Keratinocyte (primary cell): ENCODE results near the gene CDKAL1. TPM values are rescaled to one million over a fixed set of nuclear protein-coding genes. Genes with fewer than 3 reads are reported as not detected.

Experiments used
- DNase-seq: peaks from one replicate; pipeline ENCODE4 v3.0.0-alpha.2; 2011; ENCODE audit warnings: low read depth, missing footprints, low spot score
- FAIRE-seq: peaks from 2 replicates; lab custom pipeline; 2011; peaks lifted over from hg19 to GRCh38; lab: Jason Lieb, UNC
- H2AFZ ChIP-seq: 2 replicates; pipeline ENCODE4 v1.6.0; 2012; ENCODE audit warnings: low read length, control low read depth, inconsistent platforms; ENCODE audit not compliant: control insufficient read depth
- H3K27ac ChIP-seq: 2 replicates; pipeline ENCODE4 v1.5.1; 2011; ENCODE audit warnings: low read length; ENCODE audit not compliant: control insufficient read depth, insufficient read depth
- H3K27me3 ChIP-seq: 3 replicates; pipeline ENCODE4 v1.6.0; 2011; ENCODE audit warnings: low read length; ENCODE audit not compliant: control insufficient read depth, insufficient read depth; ENCODE audit errors: extremely low read depth
- H3K36me3 ChIP-seq, 2 experiments: 2 replicates in 1 of 2; 3 replicates in 1 of 2; pipeline ENCODE4 v1.5.1; 2011; ENCODE audit warnings: low read length in 2 of 2, mild to moderate bottlenecking in 1 of 2; ENCODE audit not compliant: control insufficient read depth in 2 of 2, insufficient read depth in 2 of 2; ENCODE audit errors: extremely low read depth in 1 of 2
- H3K4me1 ChIP-seq: 3 replicates; pipeline ENCODE4 v1.5.1; 2011; ENCODE audit warnings: low read length; ENCODE audit not compliant: control insufficient read depth, insufficient read depth; ENCODE audit errors: extremely low read depth
- H3K4me2 ChIP-seq: 3 replicates; pipeline ENCODE4 v1.6.0; 2011; ENCODE audit warnings: low read depth, low read length; ENCODE audit not compliant: control insufficient read depth, insufficient read depth; ENCODE audit errors: extremely low read depth
- H3K4me3 ChIP-seq, 3 experiments: fragments of 200-600 bp in 1 of 3; sonication (generic) in 1 of 3; 2 replicates in 2 of 3; 3 replicates in 1 of 3; pipeline ENCODE4 v1.5.1; 2011 to 2016; ENCODE audit warnings: low read length in 3 of 3, mild to moderate bottlenecking in 3 of 3, control low read depth in 2 of 3, inconsistent platforms in 1 of 3, low read depth in 1 of 3, mixed read lengths in 1 of 3, mixed run types in 1 of 3, moderate library complexity in 1 of 3; ENCODE audit not compliant: control insufficient read depth in 2 of 3, insufficient read depth in 2 of 3; ENCODE audit errors: extremely low read depth in 1 of 3
- H3K79me2 ChIP-seq: 2 replicates; pipeline ENCODE4 v1.6.0; 2012; ENCODE audit warnings: low read length; ENCODE audit not compliant: control insufficient read depth, insufficient read depth
- H3K9ac ChIP-seq: 3 replicates; pipeline ENCODE4 v1.6.0; 2011; ENCODE audit warnings: low read length; ENCODE audit not compliant: control insufficient read depth, insufficient read depth; ENCODE audit errors: extremely low read depth
- H3K9me1 ChIP-seq: 3 replicates; pipeline ENCODE4 v1.6.0; 2011; ENCODE audit warnings: low read length; ENCODE audit not compliant: control insufficient read depth, insufficient read depth; ENCODE audit errors: extremely low read depth
- H3K9me3 ChIP-seq: 2 replicates; pipeline ENCODE4 v1.5.1; 2012; ENCODE audit warnings: low read depth, low read length; ENCODE audit not compliant: control insufficient read depth
- H4K20me1 ChIP-seq: 3 replicates; pipeline ENCODE4 v1.6.0; 2011; ENCODE audit warnings: low read length; ENCODE audit not compliant: control insufficient read depth, insufficient read depth; ENCODE audit errors: extremely low read depth
- CTCF ChIP-seq, 3 experiments: IDR thresholded peaks in 1 of 3; conservative IDR thresholded peaks in 1 of 3; optimal IDR thresholded peaks in 1 of 3; 2 replicates in 2 of 3; 3 replicates in 1 of 3; pipeline versions ENCODE3 to v1.5.1; 2011; ENCODE audit warnings: low read length in 3 of 3, mild to moderate bottlenecking in 3 of 3, moderate library complexity in 2 of 3, control low read depth in 1 of 3, inconsistent platforms in 1 of 3; ENCODE audit not compliant: insufficient read depth in 2 of 3; ENCODE audit errors: extremely low read depth in 1 of 3
- EZH2 ChIP-seq: IDR thresholded peaks from one replicate; pipeline ENCODE4 v1.6.1; 2012; ENCODE audit warnings: inconsistent platforms, mild to moderate bottlenecking, low read length, moderate library complexity
- dilution Hi-C: fragments of 300-500 bp; cut with MboI; formaldehyde crosslinking; loops from one replicate; pipeline ENCODE4 v1.7.0; 2020; ENCODE audit warnings: low sequenced_read_pairs; ENCODE audit not compliant: extremely low pct_ligation_motif_present
- polyA plus RNA-seq, 5 experiments: library from polyadenylated mRNA; depleted of rRNA in 3 of 5; stranded (reverse) in 3 of 5; stranded (forward) in 1 of 5; unstranded in 1 of 5; fragments of >200 nt; gene quantifications; 1 replicate in 1 of 5; 2 replicates in 3 of 5; 3 replicates in 1 of 5; pipeline versions ENCODE4 v1.2.1 to v1.2.3, GENCODE V29; 2011 to 2012; ENCODE audit warnings: missing spikeins in 2 of 5, low read depth in 1 of 5, low replicate concordance in 1 of 5

CDKAL1 gene
- polyA plus RNA-seq, 1 donor (not counting 4 experiments of a cell fraction or from before 2014, with no cell fraction given), result 5.6 TPM

GRCh38 chr6:21263531-21264287, 729.5 kb downstream of the CDKAL1 start:
- Histone ChIP-seq H3K4me1 (peaks cover 26% of the 10 kb centered on the region), H3K9me3 (no peaks in the 10 kb centered on the region), H2AFZ (peak overlapping the region; percentile 10), H4K20me1 (no peaks in the 10 kb centered on the region), H3K79me2 (no peaks in the 10 kb centered on the region), H3K27me3 (no peaks in the 10 kb centered on the region), H3K36me3 (no peaks in the 10 kb centered on the region), H3K4me2 (peak overlapping the region; percentile 36), H3K4me3 (no peak overlapping the region), H3K9me1 (no peaks in the 10 kb centered on the region), H3K9ac (peak overlapping the region; percentile 40), H3K27ac (peak overlapping the region; percentile 80)
- FAIRE-seq (peak; percentile 90), DNase-seq (peak; percentile 89)
- dilution Hi-C loops, result no loop called here
- TF ChIP-seq EZH2 (no peak), CTCF (optimal IDR thresholded peaks at IDR 0.05 in 1 of 3, IDR thresholded peaks at IDR 0.05 in 1 of 3, conservative IDR thresholded peaks at IDR 0.05 in 1 of 3; ENCODE audit: extremely low read depth in 1 of 3, insufficient read depth in 2 of 3, low read length in 3 of 3) (no peak)

- Histone ChIP-seq H3K9me1 (no peaks in the 10 kb centered on the region), H3K4me1 (peaks cover 26% of the 10 kb centered on the region), H3K9ac (peak overlapping the region; percentile 40), H3K27ac (peak overlapping the region; percentile 80), H3K79me2 (no peaks in the 10 kb centered on the region), H4K20me1 (no peaks in the 10 kb centered on the region), H3K4me2 (peak overlapping the region; percentile 36), H2AFZ (no peak overlapping the region), H3K27me3 (no peaks in the 10 kb centered on the region), H3K4me3 (no peak overlapping the region), H3K9me3 (no peaks in the 10 kb centered on the region), H3K36me3 (no peaks in the 10 kb centered on the region)
- TF ChIP-seq CTCF (optimal IDR thresholded peaks at IDR 0.05 in 1 of 3, IDR thresholded peaks at IDR 0.05 in 1 of 3, conservative IDR thresholded peaks at IDR 0.05 in 1 of 3; ENCODE audit: extremely low read depth in 1 of 3, insufficient read depth in 2 of 3, low read length in 3 of 3) (no peak), EZH2 (no peak)
- no peak for FAIRE-seq
- dilution Hi-C loops, result no loop called here
- no peak for DNase-seq
Measured at GRCh38 chr6:21264288-21265033, 730.2 kb downstream of the CDKAL1 start.
